IPS-15b (cell line): Measurements from ENCODE around the gene CCDC102B.

Experiments used
- H3K27me3 ChIP-seq: one replicate; pipeline ENCODE4 v1.6.1; 2013; ENCODE audit warnings: low read length; ENCODE audit not compliant: control insufficient read depth, insufficient read depth
- H3K36me3 ChIP-seq: one replicate; pipeline ENCODE4 v1.6.1; 2013; ENCODE audit warnings: low read length; ENCODE audit not compliant: control insufficient read depth, insufficient read depth
- H3K4me1 ChIP-seq: one replicate; pipeline ENCODE4 v1.6.1; 2013; ENCODE audit warnings: mild to moderate bottlenecking, low read length; ENCODE audit not compliant: control insufficient read depth, insufficient read depth
- H3K4me3 ChIP-seq: one replicate; pipeline ENCODE4 v1.5.1; 2013; ENCODE audit warnings: low read depth, low read length
- H3K9ac ChIP-seq: one replicate; pipeline ENCODE4 v1.6.1; 2013; ENCODE audit warnings: low read depth, mild to moderate bottlenecking, low read length
- H3K9me3 ChIP-seq: one replicate; pipeline ENCODE4 v1.6.1; 2013; ENCODE audit warnings: mild to moderate bottlenecking, low read length; ENCODE audit not compliant: control insufficient read depth, insufficient read depth

The CCDC102B gene

GRCh38 chr18:68833756-68834155 lies 35.9 kb downstream of the CCDC102B start:
- Histone ChIP-seq H3K36me3 (no peaks in the 10 kb centered on the region), H3K4me3 (no peak overlapping the region), H3K27me3 (no peaks in the 10 kb centered on the region), H3K4me1 (peaks cover 6% of the 10 kb centered on the region), H3K9me3 (no peaks in the 10 kb centered on the region), H3K9ac (no peak overlapping the region)

- no peaks in the 10 kb centered on the region for H3K36me3 ChIP-seq
- no peaks in the 10 kb centered on the region for H3K9me3 ChIP-seq
- no peak overlapping the region for H3K9ac ChIP-seq
- no peak overlapping the region for H3K4me3 ChIP-seq
- no peaks in the 10 kb centered on the region for H3K4me1 ChIP-seq
- no peaks in the 10 kb centered on the region for H3K27me3 ChIP-seq
Measured at GRCh38 chr18:68837665-68838451, 40.0 kb downstream of the CCDC102B start.

GRCh38 chr18:68839701-68840100 lies 41.8 kb downstream of the CCDC102B start:
- H3K9ac ChIP-seq, result no peak overlapping the region
- no peaks in the 10 kb centered on the region for H3K9me3 ChIP-seq
- H3K4me3 ChIP-seq, result no peak overlapping the region
- H3K27me3 ChIP-seq, result no peaks in the 10 kb centered on the region
- H3K4me1 ChIP-seq, result no peaks in the 10 kb centered on the region
- H3K36me3 ChIP-seq, result no peaks in the 10 kb centered on the region

GRCh38 chr18:68840554-68841263 lies 42.8 kb downstream of the CCDC102B start:
- Histone ChIP-seq H3K9ac (no peak overlapping the region), H3K9me3 (no peaks in the 10 kb centered on the region), H3K36me3 (no peaks in the 10 kb centered on the region), H3K4me3 (no peak overlapping the region), H3K4me1 (no peaks in the 10 kb centered on the region), H3K27me3 (no peaks in the 10 kb centered on the region)

- no peak overlapping the region for H3K9ac ChIP-seq
- no peaks in the 10 kb centered on the region for H3K9me3 ChIP-seq
- H3K27me3 ChIP-seq, result no peaks in the 10 kb centered on the region
- H3K36me3 ChIP-seq, result no peaks in the 10 kb centered on the region
- no peak overlapping the region for H3K4me3 ChIP-seq
- no peaks in the 10 kb centered on the region for H3K4me1 ChIP-seq
Measured at GRCh38 chr18:68841301-68841700, 43.4 kb downstream of the CCDC102B start.

- Histone ChIP-seq H3K27me3 (no peaks in the 10 kb centered on the region), H3K9ac (no peak overlapping the region), H3K4me1 (no peaks in the 10 kb centered on the region), H3K36me3 (no peaks in the 10 kb centered on the region), H3K9me3 (no peaks in the 10 kb centered on the region), H3K4me3 (no peak overlapping the region)
Measured at GRCh38 chr18:68842951-68843350, 45.1 kb downstream of the CCDC102B start.

- Histone ChIP-seq H3K36me3 (no peaks in the 10 kb centered on the region), H3K9me3 (no peaks in the 10 kb centered on the region), H3K4me1 (no peaks in the 10 kb centered on the region), H3K27me3 (no peaks in the 10 kb centered on the region), H3K9ac (no peak overlapping the region), H3K4me3 (no peak overlapping the region)
Measured at GRCh38 chr18:68843473-68844089, 45.7 kb downstream of the CCDC102B start.

GRCh38 chr18:68847219-68847837 lies 49.4 kb downstream of the CCDC102B start:
- Histone ChIP-seq H3K4me1 (no peaks in the 10 kb centered on the region), H3K9me3 (no peaks in the 10 kb centered on the region), H3K36me3 (no peaks in the 10 kb centered on the region), H3K9ac (no peak overlapping the region), H3K4me3 (no peak overlapping the region), H3K27me3 (no peaks in the 10 kb centered on the region)

GRCh38 chr18:68848242-68848641 lies 50.4 kb downstream of the CCDC102B start:
- H3K4me1 ChIP-seq, result no peaks in the 10 kb centered on the region
- H3K9me3 ChIP-seq, result no peaks in the 10 kb centered on the region
- no peak overlapping the region for H3K4me3 ChIP-seq
- H3K27me3 ChIP-seq, result no peaks in the 10 kb centered on the region
- H3K36me3 ChIP-seq, result no peaks in the 10 kb centered on the region
- H3K9ac ChIP-seq, result no peak overlapping the region

- no peaks in the 10 kb centered on the region for H3K4me1 ChIP-seq
- H3K27me3 ChIP-seq, result no peaks in the 10 kb centered on the region
- H3K4me3 ChIP-seq, result no peak overlapping the region
- no peaks in the 10 kb centered on the region for H3K36me3 ChIP-seq
- no peak overlapping the region for H3K9ac ChIP-seq
- no peaks in the 10 kb centered on the region for H3K9me3 ChIP-seq
Measured at GRCh38 chr18:68854786-68855391, 57.0 kb downstream of the CCDC102B start.

- no peak overlapping the region for H3K4me3 ChIP-seq
- no peaks in the 10 kb centered on the region for H3K4me1 ChIP-seq
- no peaks in the 10 kb centered on the region for H3K36me3 ChIP-seq
- no peaks in the 10 kb centered on the region for H3K9me3 ChIP-seq
- H3K27me3 ChIP-seq, result no peaks in the 10 kb centered on the region
- H3K9ac ChIP-seq, result no peak overlapping the region
Measured at GRCh38 chr18:68855491-68855890, 57.6 kb downstream of the CCDC102B start.
